ENCODE data around the gene RPL28. TPM values are rescaled to one million over a fixed set of nuclear protein-coding genes. Genes with fewer than 3 reads are reported as not detected.
A peak's percentile ranks its signal among the peaks of the same experiment; 100 is the strongest.

Gene RPL28
- total and polyA plus RNA-seq, 2 of the 13 experiments (the other 11 are each of a cell fraction or from before 2014, with no cell fraction given), result 105 to 420 TPM

DNA sequence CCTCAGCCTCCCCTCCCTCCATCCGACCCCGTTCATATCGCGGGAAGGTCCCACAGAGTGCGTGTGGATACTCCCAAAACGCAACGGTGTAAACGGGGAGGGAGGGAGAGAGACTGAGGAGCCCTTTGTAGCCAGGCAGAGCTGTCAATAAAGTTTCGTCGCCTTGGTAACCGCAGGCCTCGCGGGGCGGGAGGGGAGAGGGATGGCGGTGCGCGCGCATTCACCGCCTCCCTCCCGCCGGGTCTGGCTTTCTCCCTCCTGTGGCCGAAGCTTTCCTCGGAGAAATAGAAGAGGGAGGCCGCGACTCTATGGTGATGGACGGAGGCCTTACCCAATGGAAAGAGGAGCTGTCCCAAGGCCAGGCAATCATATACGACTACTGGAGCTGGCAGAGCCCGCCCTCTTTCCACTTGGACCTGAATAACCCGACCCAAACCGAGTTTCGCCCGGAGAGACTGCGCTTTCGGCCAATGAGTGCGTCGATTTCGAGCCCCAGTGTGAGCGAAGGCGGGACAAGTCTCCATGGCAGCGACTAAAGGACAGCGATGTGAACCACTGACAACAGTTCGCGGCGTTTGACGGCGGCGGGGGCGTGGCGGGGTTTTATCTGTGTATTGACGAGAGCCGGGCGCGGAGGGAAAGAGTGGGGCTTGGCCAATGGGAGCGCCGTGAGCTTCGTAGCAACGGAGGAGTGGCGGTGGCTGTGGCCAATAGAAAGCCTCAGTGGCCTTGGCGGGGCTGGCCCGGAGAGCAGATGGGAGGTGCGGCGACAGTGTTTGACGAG lies 46.4 kb upstream of the RPL28 start, which contains the start of gene KMT5C:
TSS of gene KMT5C (plus strand) at position 772 of the 784 bp plus-strand sequence. CDS start 2,061 bp downstream, outside the sequence.
- Histone ChIP-seq H4K20me1 (ENCODE audit: insufficient read depth, low read length) (peaks cover 3% of the 10 kb centered on the region; the same call in 1 of the 2 replicates), H2AFZ (ENCODE audit: low read length) (peak within 1 kb of the TSS; percentile 20)
- BruUV-seq (replicated peaks), result no TSS peak
- TF ChIP-seq TRAFD1 (CRISPR knock-in tag; IDR thresholded peaks at IDR 0.05; ENCODE audit: borderline replicate concordance) (no peak), MTA1 (CRISPR knock-in tag; IDR thresholded peaks at IDR 0.05; ENCODE audit: borderline replicate concordance) (no peak), ZNF747 (CRISPR knock-in tag; IDR thresholded peaks at IDR 0.05; ENCODE audit: borderline replicate concordance) (no peak), CCAR2 (optimal IDR thresholded peaks at IDR 0.05; ENCODE audit: low read depth, low read length) (no peak), ZMAT3 (CRISPR knock-in tag; conservative IDR thresholded peaks at IDR 0.05) (0 out of 2 replicates have a peak, but pooled peaks have one; percentile 50), ZNF577 (CRISPR knock-in tag; IDR thresholded peaks at IDR 0.05; ENCODE audit: borderline replicate concordance, low read depth) (no peak), ZNF841 (CRISPR knock-in tag; IDR thresholded peaks at IDR 0.05; ENCODE audit: borderline replicate concordance) (no peak), FOSL2 (CRISPR knock-in tag; IDR thresholded peaks at IDR 0.05) (no peak), IKZF4 (CRISPR knock-in tag; IDR thresholded peaks at IDR 0.05; ENCODE audit: borderline replicate concordance, low read depth, not compliant biosample characterization) (no peak), ZNF784 (CRISPR knock-in tag; IDR thresholded peaks at IDR 0.05; ENCODE audit: borderline replicate concordance) (no peak), ZNF7 (CRISPR knock-in tag; IDR thresholded peaks at IDR 0.05) (no peak), HNF4A (CRISPR knock-in tag; IDR thresholded peaks at IDR 0.05) (no peak), ZBTB3 (CRISPR knock-in tag; IDR thresholded peaks at IDR 0.05; ENCODE audit: borderline replicate concordance, low read depth) (no peak), RARG (CRISPR knock-in tag; IDR thresholded peaks at IDR 0.05; ENCODE audit: low read depth) (no peak)
- TF ChIP-seq, protein P1, sequence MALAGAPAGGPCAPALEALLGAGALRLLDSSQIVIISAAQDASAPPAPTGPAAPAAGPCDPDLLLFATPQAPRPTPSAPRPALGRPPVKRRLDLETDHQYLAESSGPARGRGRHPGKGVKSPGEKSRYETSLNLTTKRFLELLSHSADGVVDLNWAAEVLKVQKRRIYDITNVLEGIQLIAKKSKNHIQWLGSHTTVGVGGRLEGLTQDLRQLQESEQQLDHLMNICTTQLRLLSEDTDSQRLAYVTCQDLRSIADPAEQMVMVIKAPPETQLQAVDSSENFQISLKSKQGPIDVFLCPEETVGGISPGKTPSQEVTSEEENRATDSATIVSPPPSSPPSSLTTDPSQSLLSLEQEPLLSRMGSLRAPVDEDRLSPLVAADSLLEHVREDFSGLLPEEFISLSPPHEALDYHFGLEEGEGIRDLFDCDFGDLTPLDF (CRISPR knock-in tag; IDR thresholded peaks at IDR 0.05), result peak; percentile 87
- TF ChIP-seq, protein P2, sequence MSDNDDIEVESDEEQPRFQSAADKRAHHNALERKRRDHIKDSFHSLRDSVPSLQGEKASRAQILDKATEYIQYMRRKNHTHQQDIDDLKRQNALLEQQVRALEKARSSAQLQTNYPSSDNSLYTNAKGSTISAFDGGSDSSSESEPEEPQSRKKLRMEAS (IDR thresholded peaks at IDR 0.05), result peak; percentile 41; the same call in 1 of the 2 replicates
- TF ChIP-seq, protein P3, sequence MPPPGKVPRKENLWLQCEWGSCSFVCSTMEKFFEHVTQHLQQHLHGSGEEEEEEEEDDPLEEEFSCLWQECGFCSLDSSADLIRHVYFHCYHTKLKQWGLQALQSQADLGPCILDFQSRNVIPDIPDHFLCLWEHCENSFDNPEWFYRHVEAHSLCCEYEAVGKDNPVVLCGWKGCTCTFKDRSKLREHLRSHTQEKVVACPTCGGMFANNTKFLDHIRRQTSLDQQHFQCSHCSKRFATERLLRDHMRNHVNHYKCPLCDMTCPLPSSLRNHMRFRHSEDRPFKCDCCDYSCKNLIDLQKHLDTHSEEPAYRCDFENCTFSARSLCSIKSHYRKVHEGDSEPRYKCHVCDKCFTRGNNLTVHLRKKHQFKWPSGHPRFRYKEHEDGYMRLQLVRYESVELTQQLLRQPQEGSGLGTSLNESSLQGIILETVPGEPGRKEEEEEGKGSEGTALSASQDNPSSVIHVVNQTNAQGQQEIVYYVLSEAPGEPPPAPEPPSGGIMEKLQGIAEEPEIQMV (CRISPR knock-in tag; IDR thresholded peaks at IDR 0.05; ENCODE audit: low read depth), result no peak

More for the DNA sequence above, 46.4 kb upstream of the RPL28 start, which contains the start of gene KMT5C:
- ChIA-PET CTCF (ENCODE audit: low intra/inter-chr PET ratio, low total read pairs) (interaction anchor here (1.1 kb wide), 1 partner anchor 38 kb away, joined by 3 read pairs; no protein-coding TSS in a partner anchor), POLR2A (interaction anchor here (0.6 to 2.0 kb wide), 34 partner anchors 9 to 315 kb away, joined by 3 to 20 read pairs (median 4); partner anchors contain the start of genes DNAAF3, GARIN5B, HSPBP1 and ISOC2)
- Histone ChIP-seq H3K27me3 (ENCODE audit: control insufficient read depth in 1 of 2, insufficient read depth in 2 of 2, low read length in 2 of 2) (no peaks in the 10 kb centered on the region; a peak in 1 of 5 replicates), H3K4me3 (replicated peaks in 1 of 3; ENCODE audit: insufficient read depth in 1 of 3, low read depth in 2 of 3, low read length in 3 of 3) (peak within 1 kb of the TSS; percentile 82 to 99 (median 91)), H3K9me3 (ENCODE audit: low read length) (no peaks in the 10 kb centered on the region), H3K79me2 (ENCODE audit: insufficient read depth, low read length) (peaks cover 5% of the 10 kb centered on the region), H3K4me1 (ENCODE audit: insufficient read depth, low read length) (peaks cover 30% of the 10 kb centered on the region), H3K36me3 (replicated peaks in 1 of 2; ENCODE audit: control insufficient read depth in 1 of 2, insufficient read depth in 2 of 2, low read length in 2 of 2) (peaks cover 2 to 7% of the 10 kb centered on the region in 2 experiments; a peak in 3 of 5 replicates), H3K4me2 (ENCODE audit: low read depth, low read length) (peak within 1 kb of the TSS; percentile 97), H3K27ac (ENCODE audit: extremely low read length, insufficient read depth, low read length) (peak within 1 kb of the TSS; percentile 86), H3K9ac (ENCODE audit: insufficient read depth, low read depth, low read length) (peak within 1 kb of the TSS; percentile 95)
- intact Hi-C loops (cut with micrococcal nuclease; ENCODE audit: unreplicated experiment), result loop anchor here (1.0 to 5.0 kb wide), 2 partner anchors 38 to 773 kb away; no protein-coding TSS in a partner anchor
- in situ Hi-C loops (cut with HindIII; ENCODE audit: extremely low pct_ligation_motif_present, low pct_unique_long_range_greater_than_20kb), result no loop called here
- peak; percentile 91 for ATAC-seq
- under 1% methylated on average over 42 of the region's 63 CpGs for WGBS (ENCODE audit: low lambda C conversion rate)
- DNase-seq (ENCODE audit: low spot score), result peak; percentile 100
- peak; percentile 100 for FAIRE-seq

All from HepG2 (cell line).